WTC11 (cell line): Measurements from ENCODE around the gene NCKAP5. TPM values are rescaled to one million over a fixed set of nuclear protein-coding genes. Genes with fewer than 3 reads are reported as not detected.

ENCODE experiments used
- ATAC-seq: fragments of 200-7000 bp; cut with Tn5 transposase; 2 replicates; pipeline ENCODE4 v1.10.0; 2021; ENCODE audit warnings: mild to moderate bottlenecking, moderate library complexity
- CTCF ChIA-PET: fragments of 300-600 bp; sonication (Branson Sonifier 250); formaldehyde crosslinking; loops from one replicate; lab custom pipeline; 2021; ENCODE audit warnings: antibody characterized with exemption; lab: Charles Lee
- POLR2A ChIA-PET: fragments of 350-600 bp; sonication (Branson Sonifier 250); formaldehyde crosslinking; loops from one replicate; lab custom pipeline; 2021; ENCODE audit warnings: antibody characterized with exemption; lab: Charles Lee
- DNase-seq: peaks from one replicate; pipeline ENCODE4 v3.0.0; 2021; ENCODE audit warnings: low spot score
- H3K27ac Mint-ChIP-seq: 2 replicates; pipeline ENCODE4 v1.8.0; 2021; ENCODE audit warnings: mixed read lengths
- H3K27me3 Mint-ChIP-seq: 2 replicates; pipeline ENCODE4 v1.8.0; 2021; ENCODE audit warnings: low read depth, mild to moderate bottlenecking, moderate library complexity, mixed read lengths
- H3K36me3 Mint-ChIP-seq: 2 replicates; pipeline ENCODE4 v1.8.0; 2021; ENCODE audit warnings: mixed read lengths
- H3K4me1 Mint-ChIP-seq: 2 replicates; pipeline ENCODE4 v1.8.0; 2022; ENCODE audit warnings: mixed read lengths
- H3K4me3 Mint-ChIP-seq: 2 replicates; pipeline ENCODE4 v1.8.0; 2021; ENCODE audit warnings: mild to moderate bottlenecking, moderate library complexity, mixed read lengths
- H3K9me3 Mint-ChIP-seq: 2 replicates; pipeline ENCODE4 v1.8.0; 2021; ENCODE audit warnings: mixed read lengths
- AR ChIP-seq: fragments of 250-450 bp; sonication (Bioruptor Pico); IDR thresholded peaks from 2 replicates; pipeline ENCODE4 v1.9.0; 2021; ENCODE audit warnings: mild to moderate bottlenecking
- CBFB ChIP-seq: sonication (generic); formaldehyde crosslinking; IDR thresholded peaks from 2 replicates; pipeline ENCODE4 v1.8.1; 2022; ENCODE audit warnings: mild to moderate bottlenecking, low read depth, missing genetic modification reagents
- CTCF ChIP-seq: fragments of 200-600 bp; IDR thresholded peaks from 2 replicates; pipeline ENCODE4 v1.8.0; 2022; ENCODE audit warnings: antibody characterized with exemption
- ELF4 ChIP-seq: sonication (generic); formaldehyde crosslinking; IDR thresholded peaks from 2 replicates; pipeline ENCODE4 v1.8.1; 2022; ENCODE audit warnings: low read depth, mild to moderate bottlenecking, moderate library complexity, missing genetic modification reagents
- FOXK1 ChIP-seq: sonication (generic); formaldehyde crosslinking; IDR thresholded peaks from 2 replicates; pipeline ENCODE4 v1.8.0; 2022; ENCODE audit warnings: mild to moderate bottlenecking, moderate library complexity, missing genetic modification reagents
- GTF2I ChIP-seq: fragments of 250-450 bp; sonication (Bioruptor Pico); conservative IDR thresholded peaks from 2 replicates; pipeline ENCODE4 v1.4.0; 2021; ENCODE audit warnings: mild to moderate bottlenecking
- MXD4 ChIP-seq: fragments of 250-450 bp; sonication (Bioruptor Pico); IDR thresholded peaks from 2 replicates; pipeline ENCODE4 v1.8.0; 2021; ENCODE audit warnings: mild to moderate bottlenecking, moderate library complexity, borderline replicate concordance
- SMAD4 ChIP-seq: sonication (generic); formaldehyde crosslinking; IDR thresholded peaks from 2 replicates; pipeline ENCODE4 v1.8.0; 2022; ENCODE audit warnings: mild to moderate bottlenecking, missing genetic modification reagents
- TP53 ChIP-seq: sonication (generic); formaldehyde crosslinking; IDR thresholded peaks from 2 replicates; pipeline ENCODE4 v1.8.1; 2023; ENCODE audit warnings: mild to moderate bottlenecking, missing genetic modification reagents
- ZBTB21 ChIP-seq: sonication (generic); formaldehyde crosslinking; IDR thresholded peaks from 2 replicates; pipeline ENCODE4 v1.8.1; 2023; ENCODE audit warnings: mild to moderate bottlenecking, missing genetic modification reagents, borderline replicate concordance
- ZNF219 ChIP-seq: sonication (generic); formaldehyde crosslinking; IDR thresholded peaks from 2 replicates; pipeline ENCODE4 v1.8.0; 2023; ENCODE audit warnings: missing genetic modification reagents, mild to moderate bottlenecking, borderline replicate concordance
- ZNF232 ChIP-seq: sonication (generic); formaldehyde crosslinking; IDR thresholded peaks from 2 replicates; pipeline ENCODE4 v1.8.0; 2022; ENCODE audit warnings: mild to moderate bottlenecking, missing genetic modification reagents
- ZNF532 ChIP-seq: fragments of 250-450 bp; sonication (Bioruptor Pico); IDR thresholded peaks from 2 replicates; pipeline ENCODE4 v1.9.0; 2021; ENCODE audit warnings: mild to moderate bottlenecking, borderline replicate concordance
- total RNA-seq: library from RNA; stranded (reverse); gene quantifications from 3 replicates; pipeline ENCODE4 v1.2.3, GENCODE V29; 2021
- TF ChIP-seq, protein P1 (sequence below): sonication (generic); formaldehyde crosslinking; IDR thresholded peaks from 2 replicates; pipeline ENCODE4 v1.8.0; 2023; ENCODE audit warnings: missing genetic modification reagents, mild to moderate bottlenecking, borderline replicate concordance
- TF ChIP-seq, protein P2 (sequence below): sonication (generic); formaldehyde crosslinking; IDR thresholded peaks from 2 replicates; pipeline ENCODE4 v1.8.0; 2022; ENCODE audit warnings: missing genetic modification reagents

The NCKAP5 gene
- total RNA-seq, 1 experiment from 2014 or later: 0.55 TPM

GRCh38 chr2:133062931-133063665 is 505.2 kb downstream of the NCKAP5 start:
- H3K27ac Mint-ChIP-seq: no peak overlapping the region
- ChIA-PET POLR2A (no interaction called here), CTCF (interaction anchor here (0.5 kb wide), 1 partner anchor 138 kb away, joined by 3 read pairs; no protein-coding TSS in a partner anchor)
- H3K4me1 Mint-ChIP-seq: no peaks in the 10 kb centered on the region
- H3K27me3 Mint-ChIP-seq: no peaks in the 10 kb centered on the region
- DNase-seq: no peak
- no peak overlapping the region for H3K4me3 Mint-ChIP-seq
- peaks cover 3% of the 10 kb centered on the region; the same call in 1 of the 2 replicates for H3K9me3 Mint-ChIP-seq
- ATAC-seq: no peak
- TF ChIP-seq MXD4 (no peak), CTCF (no peak), ZNF232 (CRISPR knock-in tag) (no peak), ELF4 (CRISPR knock-in tag) (no peak)
- H3K36me3 Mint-ChIP-seq: no peaks in the 10 kb centered on the region

DNA sequence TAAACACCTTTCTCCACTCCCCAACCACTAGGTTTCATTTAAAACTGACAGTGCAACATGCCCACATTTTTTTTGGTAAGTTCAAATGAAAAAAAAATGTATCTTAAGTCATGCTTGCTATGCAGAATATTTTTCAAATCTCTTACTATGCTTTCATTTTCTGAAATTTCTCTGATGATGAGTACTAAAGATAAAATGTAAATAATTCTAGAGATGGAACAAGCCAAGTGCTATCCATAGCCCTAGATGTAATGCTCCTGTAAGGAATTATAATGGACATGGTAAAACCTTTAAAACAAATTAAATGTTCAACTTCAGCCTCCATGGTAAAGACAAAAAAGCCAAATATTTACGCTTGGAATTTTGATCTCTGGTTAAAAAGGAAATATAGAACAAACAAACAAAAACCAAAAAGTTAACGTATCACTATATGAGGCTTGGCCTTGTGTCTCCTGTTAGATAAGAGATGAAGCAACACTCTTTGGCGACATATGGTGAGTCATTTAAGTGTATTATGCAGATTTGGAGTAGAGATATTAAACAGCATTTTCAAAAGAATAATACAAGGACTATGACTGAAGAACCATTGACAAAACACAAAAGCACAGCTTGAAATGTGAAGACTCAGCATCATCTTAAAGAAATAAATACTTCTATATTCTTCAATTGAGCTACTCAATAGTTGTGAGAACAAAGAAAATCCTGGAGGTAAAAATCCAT is 506.2 kb downstream of the NCKAP5 start:
- Mint-ChIP-seq H3K9me3 (peaks cover 3% of the 10 kb centered on the region; the same call in 1 of the 2 replicates), H3K36me3 (no peaks in the 10 kb centered on the region), H3K4me3 (no peak overlapping the region), H3K4me1 (no peaks in the 10 kb centered on the region), H3K27ac (no peak overlapping the region), H3K27me3 (no peaks in the 10 kb centered on the region)
- no peak for DNase-seq
- POLR2A ChIA-PET: no interaction called here
- CTCF ChIA-PET: no interaction called here
- no peak for ATAC-seq
- no peak for TF ChIP-seq ZBTB21 (CRISPR knock-in tag)
- TF ChIP-seq, protein P1, sequence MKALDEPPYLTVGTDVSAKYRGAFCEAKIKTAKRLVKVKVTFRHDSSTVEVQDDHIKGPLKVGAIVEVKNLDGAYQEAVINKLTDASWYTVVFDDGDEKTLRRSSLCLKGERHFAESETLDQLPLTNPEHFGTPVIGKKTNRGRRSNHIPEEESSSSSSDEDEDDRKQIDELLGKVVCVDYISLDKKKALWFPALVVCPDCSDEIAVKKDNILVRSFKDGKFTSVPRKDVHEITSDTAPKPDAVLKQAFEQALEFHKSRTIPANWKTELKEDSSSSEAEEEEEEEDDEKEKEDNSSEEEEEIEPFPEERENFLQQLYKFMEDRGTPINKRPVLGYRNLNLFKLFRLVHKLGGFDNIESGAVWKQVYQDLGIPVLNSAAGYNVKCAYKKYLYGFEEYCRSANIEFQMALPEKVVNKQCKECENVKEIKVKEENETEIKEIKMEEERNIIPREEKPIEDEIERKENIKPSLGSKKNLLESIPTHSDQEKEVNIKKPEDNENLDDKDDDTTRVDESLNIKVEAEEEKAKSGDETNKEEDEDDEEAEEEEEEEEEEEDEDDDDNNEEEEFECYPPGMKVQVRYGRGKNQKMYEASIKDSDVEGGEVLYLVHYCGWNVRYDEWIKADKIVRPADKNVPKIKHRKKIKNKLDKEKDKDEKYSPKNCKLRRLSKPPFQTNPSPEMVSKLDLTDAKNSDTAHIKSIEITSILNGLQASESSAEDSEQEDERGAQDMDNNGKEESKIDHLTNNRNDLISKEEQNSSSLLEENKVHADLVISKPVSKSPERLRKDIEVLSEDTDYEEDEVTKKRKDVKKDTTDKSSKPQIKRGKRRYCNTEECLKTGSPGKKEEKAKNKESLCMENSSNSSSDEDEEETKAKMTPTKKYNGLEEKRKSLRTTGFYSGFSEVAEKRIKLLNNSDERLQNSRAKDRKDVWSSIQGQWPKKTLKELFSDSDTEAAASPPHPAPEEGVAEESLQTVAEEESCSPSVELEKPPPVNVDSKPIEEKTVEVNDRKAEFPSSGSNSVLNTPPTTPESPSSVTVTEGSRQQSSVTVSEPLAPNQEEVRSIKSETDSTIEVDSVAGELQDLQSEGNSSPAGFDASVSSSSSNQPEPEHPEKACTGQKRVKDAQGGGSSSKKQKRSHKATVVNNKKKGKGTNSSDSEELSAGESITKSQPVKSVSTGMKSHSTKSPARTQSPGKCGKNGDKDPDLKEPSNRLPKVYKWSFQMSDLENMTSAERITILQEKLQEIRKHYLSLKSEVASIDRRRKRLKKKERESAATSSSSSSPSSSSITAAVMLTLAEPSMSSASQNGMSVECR (CRISPR knock-in tag): no peak
- TF ChIP-seq TP53 (CRISPR knock-in tag): no peak
- no peak for TF ChIP-seq ZNF532 (CRISPR knock-in tag)
- no peak for TF ChIP-seq AR (CRISPR knock-in tag)
- no peak for TF ChIP-seq CBFB (CRISPR knock-in tag)
- TF ChIP-seq, protein P2, sequence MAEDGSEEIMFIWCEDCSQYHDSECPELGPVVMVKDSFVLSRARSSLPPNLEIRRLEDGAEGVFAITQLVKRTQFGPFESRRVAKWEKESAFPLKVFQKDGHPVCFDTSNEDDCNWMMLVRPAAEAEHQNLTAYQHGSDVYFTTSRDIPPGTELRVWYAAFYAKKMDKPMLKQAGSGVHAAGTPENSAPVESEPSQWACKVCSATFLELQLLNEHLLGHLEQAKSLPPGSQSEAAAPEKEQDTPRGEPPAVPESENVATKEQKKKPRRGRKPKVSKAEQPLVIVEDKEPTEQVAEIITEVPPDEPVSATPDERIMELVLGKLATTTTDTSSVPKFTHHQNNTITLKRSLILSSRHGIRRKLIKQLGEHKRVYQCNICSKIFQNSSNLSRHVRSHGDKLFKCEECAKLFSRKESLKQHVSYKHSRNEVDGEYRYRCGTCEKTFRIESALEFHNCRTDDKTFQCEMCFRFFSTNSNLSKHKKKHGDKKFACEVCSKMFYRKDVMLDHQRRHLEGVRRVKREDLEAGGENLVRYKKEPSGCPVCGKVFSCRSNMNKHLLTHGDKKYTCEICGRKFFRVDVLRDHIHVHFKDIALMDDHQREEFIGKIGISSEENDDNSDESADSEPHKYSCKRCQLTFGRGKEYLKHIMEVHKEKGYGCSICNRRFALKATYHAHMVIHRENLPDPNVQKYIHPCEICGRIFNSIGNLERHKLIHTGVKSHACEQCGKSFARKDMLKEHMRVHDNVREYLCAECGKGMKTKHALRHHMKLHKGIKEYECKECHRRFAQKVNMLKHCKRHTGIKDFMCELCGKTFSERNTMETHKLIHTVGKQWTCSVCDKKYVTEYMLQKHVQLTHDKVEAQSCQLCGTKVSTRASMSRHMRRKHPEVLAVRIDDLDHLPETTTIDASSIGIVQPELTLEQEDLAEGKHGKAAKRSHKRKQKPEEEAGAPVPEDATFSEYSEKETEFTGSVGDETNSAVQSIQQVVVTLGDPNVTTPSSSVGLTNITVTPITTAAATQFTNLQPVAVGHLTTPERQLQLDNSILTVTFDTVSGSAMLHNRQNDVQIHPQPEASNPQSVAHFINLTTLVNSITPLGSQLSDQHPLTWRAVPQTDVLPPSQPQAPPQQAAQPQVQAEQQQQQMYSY: no peak
- TF ChIP-seq ELF4 (CRISPR knock-in tag): no peak
- TF ChIP-seq FOXK1 (CRISPR knock-in tag): no peak
- TF ChIP-seq GTF2I: no peak
- TF ChIP-seq ZNF232 (CRISPR knock-in tag): no peak
- no peak for TF ChIP-seq ZNF219 (CRISPR knock-in tag)
- TF ChIP-seq SMAD4 (CRISPR knock-in tag): no peak
